Stomach (tissue), 9 donors: Measurements from ENCODE around the gene BPIFB2. TPM values are rescaled to one million over a fixed set of nuclear protein-coding genes. Genes with fewer than 3 reads are reported as not detected.

ENCODE experiments used
- DNase-seq, 2 donors: peaks; one replicate each; pipeline versions ENCODE4 v3.0.0 to v3.0.0-alpha.2; 2013 to 2019
- H3K27ac ChIP-seq, 5 donors: fragments of 200-600 bp in 4 of 5; sonication (generic) in 4 of 5; one replicate each; pipeline ENCODE4 v1.5.1; 2013 to 2019; ENCODE audit warnings: mild to moderate bottlenecking in 1 of 5, moderate library complexity in 1 of 5
- H3K27me3 ChIP-seq, 3 donors: fragments of 200-600 bp; sonication (generic); one replicate each; pipeline ENCODE4 v1.5.1; 2017 to 2019; ENCODE audit warnings: mixed run types in 1 of 3
- H3K36me3 ChIP-seq, 4 donors: fragments of 200-600 bp; sonication (generic); 1 replicate in 3 of 4; 2 replicates in 1 of 4; pipeline ENCODE4 v1.5.1; 2016 to 2019
- H3K4me1 ChIP-seq, 4 donors: fragments of 200-600 bp; sonication (generic); one replicate each; pipeline ENCODE4 v1.5.1; 2016 to 2019
- H3K4me3 ChIP-seq, 4 donors: fragments of 200-600 bp; sonication (generic) in 3 of 4; one replicate each; pipeline ENCODE4 v1.5.1; 2016 to 2019; ENCODE audit warnings: mild to moderate bottlenecking in 1 of 4
- H3K9me3 ChIP-seq, 4 donors: fragments of 200-600 bp; sonication (generic); one replicate each; pipeline ENCODE4 v1.5.1; 2016 to 2019
- EP300 ChIP-seq: sonication (generic); formaldehyde crosslinking; IDR thresholded peaks from one replicate; pipeline ENCODE4 v1.6.1; 2017; ENCODE audit warnings: antibody characterized with exemption
- POLR2A ChIP-seq, 4 donors: fragments of 450-650 bp; IDR thresholded peaks; one replicate each; pipeline ENCODE4 v1.6.1; 2016; ENCODE audit warnings: antibody characterized with exemption in 4 of 4, control low read depth in 2 of 4, mild to moderate bottlenecking in 1 of 4, moderate library complexity in 1 of 4
- POLR2AphosphoS5 ChIP-seq, 3 donors: sonication (generic); formaldehyde crosslinking; IDR thresholded peaks; one replicate each; pipeline ENCODE4 v1.6.1; 2016; ENCODE audit warnings: antibody characterized with exemption in 3 of 3
- WGBS, 5 donors: extraction: QIAGEN DNeasy Blood & Tissue Kit in 3 of 5; methylation state at CpG; one replicate each; pipeline versions ENCODE4 v1.1.5 to v1.1.7; 2013 to 2018; 5-methylcytosine and 5-hydroxymethylcytosine counted together
- intact Hi-C: fragments of 100-400 bp; cut with DNase I; formaldehyde crosslinking; loops from one replicate; pipeline ENCODE4 v1.15.1; 2023; ENCODE audit warnings: low total_unique reads
- polyA plus RNA-seq, 3 donors: library from polyadenylated mRNA; stranded (reverse); fragments of 200-250 nt; gene quantifications; one replicate each; pipeline ENCODE4 v1.2.3, GENCODE V29; 2013
- total RNA-seq, 5 donors: library from RNA; depleted of rRNA; stranded (reverse); fragments of >200 nt; gene quantifications; one replicate each; pipeline versions ENCODE4 v1.1.0 to v1.2.3, GENCODE V29; 2014 to 2016
- TF ChIP-seq, protein P1 (sequence below), 7 experiments: fragments of 450-650 bp in 4 of 7; fragments of 200-600 bp in 3 of 7; sonication (generic) in 3 of 7; IDR thresholded peaks; one replicate each; pipeline ENCODE4 v1.5.1; 2016 to 2019; ENCODE audit warnings: antibody characterized with exemption in 7 of 7, control low read depth in 2 of 7, mild to moderate bottlenecking in 1 of 7
- donor health status: healthy with polysubstance abuse.
- donor health status: Bipolar disorder and iron deficiency.
- donor health status: healthy.

The BPIFB2 gene
- total and polyA plus RNA-seq, 8 donors, result 3.3 TPM; not detected in 7

DNA sequence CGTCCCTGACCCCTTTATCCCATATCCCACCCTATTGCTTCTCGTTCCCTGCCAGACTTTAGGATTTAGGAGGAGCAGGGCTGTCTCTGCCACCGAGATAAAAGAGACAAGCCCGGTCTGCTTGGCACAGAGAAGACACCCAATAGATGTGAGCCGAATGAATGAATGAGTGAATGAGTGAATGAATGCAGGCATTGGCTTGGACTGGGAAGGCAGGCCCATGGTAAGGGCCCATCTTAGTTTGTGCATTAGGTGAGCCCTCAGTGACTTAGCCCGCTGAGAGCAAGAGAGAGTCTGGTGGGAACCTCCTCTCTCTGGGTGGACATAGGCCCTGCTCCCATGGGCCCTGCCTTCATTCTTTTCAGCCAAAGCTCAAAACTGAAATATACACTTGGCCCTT is 23.1 kb downstream of the BPIFB2 start:
- intact Hi-C loops, result no loop called here
- no peak for TF ChIP-seq EP300
- no peak for TF ChIP-seq POLR2AphosphoS5 (IDR thresholded peaks at IDR 0.05)
- TF ChIP-seq, protein P1, sequence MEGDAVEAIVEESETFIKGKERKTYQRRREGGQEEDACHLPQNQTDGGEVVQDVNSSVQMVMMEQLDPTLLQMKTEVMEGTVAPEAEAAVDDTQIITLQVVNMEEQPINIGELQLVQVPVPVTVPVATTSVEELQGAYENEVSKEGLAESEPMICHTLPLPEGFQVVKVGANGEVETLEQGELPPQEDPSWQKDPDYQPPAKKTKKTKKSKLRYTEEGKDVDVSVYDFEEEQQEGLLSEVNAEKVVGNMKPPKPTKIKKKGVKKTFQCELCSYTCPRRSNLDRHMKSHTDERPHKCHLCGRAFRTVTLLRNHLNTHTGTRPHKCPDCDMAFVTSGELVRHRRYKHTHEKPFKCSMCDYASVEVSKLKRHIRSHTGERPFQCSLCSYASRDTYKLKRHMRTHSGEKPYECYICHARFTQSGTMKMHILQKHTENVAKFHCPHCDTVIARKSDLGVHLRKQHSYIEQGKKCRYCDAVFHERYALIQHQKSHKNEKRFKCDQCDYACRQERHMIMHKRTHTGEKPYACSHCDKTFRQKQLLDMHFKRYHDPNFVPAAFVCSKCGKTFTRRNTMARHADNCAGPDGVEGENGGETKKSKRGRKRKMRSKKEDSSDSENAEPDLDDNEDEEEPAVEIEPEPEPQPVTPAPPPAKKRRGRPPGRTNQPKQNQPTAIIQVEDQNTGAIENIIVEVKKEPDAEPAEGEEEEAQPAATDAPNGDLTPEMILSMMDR (IDR thresholded peaks at IDR 0.05), result no peak
- no peak for TF ChIP-seq POLR2A (IDR thresholded peaks at IDR 0.05)
- no peak overlapping the region for H3K27ac ChIP-seq
- H3K4me1 ChIP-seq, result no peaks in the 10 kb centered on the region
- peaks cover 0 to 20% (median 0%) of the 10 kb centered on the region in 3 donors for H3K27me3 ChIP-seq
- peaks cover 0 to 8% (median 4%) of the 10 kb centered on the region in 4 donors for H3K9me3 ChIP-seq
- WGBS, 5 donors, result 81 to 88% (median 86%) methylated on average over 6 of the region's 6 CpGs
- no peak overlapping the region for H3K4me3 ChIP-seq
- DNase-seq, result no peak
- no peaks in the 10 kb centered on the region for H3K36me3 ChIP-seq

DNA sequence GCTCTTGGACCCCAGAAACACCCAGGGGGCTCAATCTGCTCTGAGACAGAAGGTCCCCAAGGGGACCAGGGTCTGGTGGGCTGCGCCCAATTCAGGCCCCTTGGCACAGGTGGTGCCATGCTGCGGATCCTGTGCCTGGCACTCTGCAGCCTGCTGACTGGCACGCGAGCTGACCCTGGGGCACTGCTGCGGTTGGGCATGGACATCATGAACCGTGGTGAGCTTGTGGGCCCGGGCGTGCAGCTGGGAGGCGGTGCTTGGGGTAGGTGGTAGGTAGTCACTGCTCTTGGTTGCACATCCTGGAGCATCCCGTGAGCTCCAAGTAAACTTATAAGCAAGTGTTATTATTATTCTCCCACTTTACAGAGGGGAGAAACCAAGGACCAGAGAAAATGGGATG is 24.0 kb downstream of the BPIFB2 start, which contains the start of gene BPIFB6:
TSS of gene BPIFB6 (plus strand) at position 118 of the 400 bp plus-strand sequence. CDS start at position 118, 0 bp downstream.
- no peak within 1 kb of the TSS for H3K27ac ChIP-seq
- H3K4me1 ChIP-seq, result no peaks in the 10 kb centered on the region
- intact Hi-C loops, result no loop called here
- peaks cover 0 to 20% (median 0%) of the 10 kb centered on the region in 3 donors for H3K27me3 ChIP-seq
- TF ChIP-seq POLR2A (IDR thresholded peaks at IDR 0.05), result no peak
- TF ChIP-seq, protein P1 (IDR thresholded peaks at IDR 0.05), result no peak
- no peak for TF ChIP-seq EP300
- 75 to 92% (median 87%) methylated on average over 7 to 10 of the region's 10 CpGs for WGBS, 5 donors
- DNase-seq, result no peak
- no peaks in the 10 kb centered on the region for H3K36me3 ChIP-seq
- peaks cover 0 to 8% (median 4%) of the 10 kb centered on the region in 4 donors for H3K9me3 ChIP-seq
- H3K4me3 ChIP-seq, result no peak within 1 kb of the TSS

DNA sequence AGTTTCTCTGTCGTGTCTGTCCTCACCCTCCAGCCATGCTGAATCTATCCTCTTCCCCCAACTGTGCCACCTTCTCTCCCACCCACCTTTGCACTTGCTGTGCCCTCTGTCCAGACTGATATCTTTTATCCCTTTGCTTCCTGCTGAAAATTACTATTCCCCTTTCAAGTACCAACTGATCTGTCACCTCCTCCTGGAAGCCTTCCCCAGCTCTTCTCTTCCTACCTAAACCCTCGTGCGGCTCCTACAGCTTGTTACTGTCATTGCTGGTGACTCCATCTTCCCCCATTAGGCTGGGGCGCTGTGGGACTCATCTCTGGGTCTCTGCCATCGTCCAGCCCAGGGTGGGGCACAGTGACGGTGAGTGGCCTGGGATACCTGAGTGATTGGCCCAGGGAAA is 25.1 kb downstream of the BPIFB2 start:
- TF ChIP-seq POLR2AphosphoS5 (IDR thresholded peaks at IDR 0.05) (no peak), EP300 (no peak), POLR2A (IDR thresholded peaks at IDR 0.05) (no peak)
- TF ChIP-seq, protein P1 (IDR thresholded peaks at IDR 0.05), result no peak
- peaks cover 0 to 8% (median 4%) of the 10 kb centered on the region in 4 donors for H3K9me3 ChIP-seq
- peaks cover 0 to 20% (median 0%) of the 10 kb centered on the region in 3 donors for H3K27me3 ChIP-seq
- no peaks in the 10 kb centered on the region for H3K4me1 ChIP-seq
- no peak for DNase-seq
- 74 to 77% (median 75%) methylated on average over 6 of the region's 6 CpGs for WGBS, 5 donors
- intact Hi-C loops, result no loop called here
- H3K4me3 ChIP-seq, result no peak overlapping the region
- no peak overlapping the region for H3K27ac ChIP-seq
- no peaks in the 10 kb centered on the region for H3K36me3 ChIP-seq

DNA sequence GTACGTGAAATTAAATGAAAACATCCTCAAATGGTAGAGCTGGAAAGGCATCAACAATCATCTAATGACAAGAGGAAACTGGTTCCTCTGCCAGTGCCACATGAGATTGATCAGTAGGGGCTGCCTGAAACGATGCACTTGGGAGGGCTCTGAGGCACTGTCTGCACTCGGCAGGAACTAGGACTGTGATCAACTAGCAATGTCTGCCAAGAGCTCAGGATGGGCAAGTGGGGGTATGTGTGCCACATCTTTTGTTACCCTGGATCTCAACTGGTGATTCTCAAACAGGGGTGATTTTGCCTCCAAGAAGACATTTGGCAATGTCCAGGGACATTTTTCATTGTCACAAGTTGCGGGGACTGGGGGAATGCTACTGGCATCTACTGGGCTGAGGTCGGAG is 25.9 kb downstream of the BPIFB2 start:
- Histone ChIP-seq H3K4me3 (no peak overlapping the region), H3K27ac (no peak overlapping the region), H3K36me3 (no peaks in the 10 kb centered on the region), H3K4me1 (no peaks in the 10 kb centered on the region), H3K9me3 (peaks cover 0 to 8% (median 4%) of the 10 kb centered on the region in 4 donors), H3K27me3 (peaks cover 0 to 12% (median 0%) of the 10 kb centered on the region in 3 donors)
- no peak for DNase-seq
- WGBS, 5 donors, result 62 to 78% (median 69%) methylated on average over 5 of the region's 5 CpGs
- TF ChIP-seq EP300 (no peak), POLR2A (IDR thresholded peaks at IDR 0.05) (no peak), POLR2AphosphoS5 (IDR thresholded peaks at IDR 0.05) (no peak)
- TF ChIP-seq, protein P1 (IDR thresholded peaks at IDR 0.05), result no peak
- intact Hi-C loops, result no loop called here
